Endothelial cell of umbilical vein (primary cell): Measurements from ENCODE around the gene ALK. TPM values are rescaled to one million over a fixed set of nuclear protein-coding genes. Genes with fewer than 3 reads are reported as not detected.

ENCODE experiments used
- BruUV-seq: library from RNA; stranded (reverse); fragments of 400-500 nt; replicated peaks from 2 replicates; lab custom pipeline; 2021; lab: Mats Ljungman, UMichigan
- CTCF ChIA-PET: fragments of 300-600, 350-600 bp; sonication (Branson Sonifier 250); formaldehyde crosslinking; loops from one replicate; lab custom pipeline; 2021; ENCODE audit warnings: antibody characterized with exemption, inconsistent platforms; lab: Charles Lee
- POLR2A ChIA-PET: fragments of 300-600, 350-600 bp; sonication (Branson Sonifier 250); formaldehyde crosslinking; loops from one replicate; lab custom pipeline; 2021; ENCODE audit warnings: antibody characterized with exemption, inconsistent platforms; lab: Charles Lee
- DNase-seq: peaks from one replicate; pipeline ENCODE4 v3.0.0-alpha.2; 2011; ENCODE audit warnings: low read depth, low spot score
- FAIRE-seq: peaks from 2 replicates; lab custom pipeline; 2011; peaks lifted over from hg19 to GRCh38; lab: Jason Lieb, UNC
- H2AFZ ChIP-seq: 2 replicates; pipeline ENCODE4 v1.6.0; 2012; ENCODE audit warnings: low read depth, low read length, control low read depth, inconsistent platforms
- H3K27ac ChIP-seq: 2 replicates; pipeline ENCODE4 v1.5.1; 2011; ENCODE audit warnings: low read depth, mild to moderate bottlenecking, control low read depth, low read length, moderate library complexity; ENCODE audit not compliant: insufficient read depth
- H3K27me3 ChIP-seq, 2 experiments: 2 replicates each; pipeline versions ENCODE4 v1.6.0 to v1.6.1; 2011; ENCODE audit warnings: low read length in 2 of 2, mixed read lengths in 1 of 2; ENCODE audit not compliant: control insufficient read depth in 2 of 2, insufficient read depth in 2 of 2
- H3K36me3 ChIP-seq, 2 experiments: 2 replicates in 1 of 2; 3 replicates in 1 of 2; pipeline ENCODE4 v1.5.1; 2011; ENCODE audit warnings: low read length in 2 of 2, mild to moderate bottlenecking in 1 of 2, moderate library complexity in 1 of 2; ENCODE audit not compliant: control insufficient read depth in 2 of 2, insufficient read depth in 2 of 2; ENCODE audit errors: extremely low read depth in 1 of 2
- H3K4me1 ChIP-seq: 3 replicates; pipeline ENCODE4 v1.5.1; 2011; ENCODE audit warnings: mild to moderate bottlenecking, low read length; ENCODE audit not compliant: control insufficient read depth, insufficient read depth; ENCODE audit errors: extremely low read depth
- H3K4me2 ChIP-seq: 2 replicates; pipeline ENCODE4 v1.6.1; 2011; ENCODE audit warnings: low read length, control low read depth, mixed read lengths; ENCODE audit not compliant: insufficient read depth
- H3K4me3 ChIP-seq, 3 experiments: fragments of 200-600 bp in 1 of 3; sonication (generic), shearing (Covaris generic) in 1 of 3; replicated peaks in 1 of 3; 2 replicates each; pipeline ENCODE4 v1.5.1; 2011 to 2016; ENCODE audit warnings: control low read depth in 3 of 3, low read length in 3 of 3, mild to moderate bottlenecking in 2 of 3, inconsistent platforms in 1 of 3, low read depth in 1 of 3, moderate library complexity in 1 of 3; ENCODE audit not compliant: insufficient read depth in 1 of 3
- H3K79me2 ChIP-seq: 2 replicates; pipeline ENCODE4 v1.6.0; 2012; ENCODE audit warnings: low read length, inconsistent platforms; ENCODE audit not compliant: control insufficient read depth, insufficient read depth
- H3K9ac ChIP-seq: replicated peaks from 2 replicates; pipeline ENCODE3; 2011; ENCODE audit warnings: low read length, control low read depth; ENCODE audit not compliant: insufficient read depth; ENCODE audit errors: extremely low read depth
- H3K9me1 ChIP-seq: replicated peaks from 3 replicates; pipeline ENCODE4 v1.6.0; 2011; ENCODE audit warnings: mild to moderate bottlenecking, low read length; ENCODE audit not compliant: control insufficient read depth, insufficient read depth; ENCODE audit errors: extremely low read depth
- H3K9me3 ChIP-seq: replicated peaks from 2 replicates; pipeline ENCODE4 v1.5.1; 2012; ENCODE audit warnings: low read length, inconsistent platforms; ENCODE audit not compliant: control insufficient read depth, insufficient read depth
- H4K20me1 ChIP-seq: replicated peaks from 2 replicates; pipeline ENCODE3; 2011; ENCODE audit warnings: mild to moderate bottlenecking, low read length; ENCODE audit not compliant: control insufficient read depth, insufficient read depth; ENCODE audit errors: extremely low read depth
- EZH2 ChIP-seq: IDR thresholded peaks from 2 replicates; pipeline ENCODE4 v1.6.1; 2012; ENCODE audit warnings: borderline replicate concordance, low read depth, mild to moderate bottlenecking, moderate library complexity, low read length, inconsistent platforms; ENCODE audit not compliant: severe bottlenecking
- FOS ChIP-seq: IDR thresholded peaks from 2 replicates; pipeline ENCODE4 v1.6.1; 2011; ENCODE audit warnings: mild to moderate bottlenecking, low read length, moderate library complexity, borderline replicate concordance; ENCODE audit not compliant: insufficient read depth
- GATA2 ChIP-seq: IDR thresholded peaks from 2 replicates; pipeline ENCODE4 v1.7.0; 2011; ENCODE audit warnings: low read depth, mild to moderate bottlenecking, moderate library complexity, mixed read lengths, low read length; ENCODE audit not compliant: insufficient read length, insufficient read depth
- JUN ChIP-seq: IDR thresholded peaks from 2 replicates; pipeline ENCODE4 v1.6.1; 2011; ENCODE audit warnings: borderline replicate concordance, low read depth; ENCODE audit not compliant: insufficient read length, insufficient read depth
- MYC ChIP-seq: IDR thresholded peaks from one replicate; pipeline ENCODE4 v1.6.1; 2011; ENCODE audit warnings: mild to moderate bottlenecking, low read depth, low read length
- POLR2A ChIP-seq: IDR thresholded peaks from 2 replicates; pipeline ENCODE4 v1.6.1; 2012; ENCODE audit warnings: low read depth, mild to moderate bottlenecking, control low read depth, low read length
- POLR2AphosphoS5 ChIP-seq: IDR thresholded peaks from 2 replicates; pipeline ENCODE4 v1.6.1; 2012; ENCODE audit warnings: low read depth, mild to moderate bottlenecking, control low read depth, low read length, moderate library complexity; ENCODE audit not compliant: insufficient read depth
- dilution Hi-C: fragments of 300-500 bp; cut with MboI; formaldehyde crosslinking; loops from one replicate; pipeline ENCODE4 v1.15.0; 2019; ENCODE audit warnings: low sequenced_read_pairs; ENCODE audit not compliant: extremely low pct_ligation_motif_present
- intact Hi-C: fragments of 100-400 bp; cut with micrococcal nuclease; formaldehyde crosslinking; loops from one replicate; pipeline ENCODE4 v1.10.0; 2022
- polyA plus RNA-seq, 4 experiments: library from polyadenylated mRNA; depleted of rRNA in 3 of 4; stranded (reverse) in 3 of 4; unstranded in 1 of 4; fragments of >200 nt; gene quantifications; 2 replicates each; pipeline versions ENCODE4 v1.2.1 to v1.2.3, GENCODE V29; 2011 to 2012; ENCODE audit warnings: missing spikeins in 1 of 4
- total RNA-seq: library from RNA; stranded (reverse); gene quantifications from 2 replicates; pipeline ENCODE4 v1.2.3, GENCODE V29; 2021
- TF ChIP-seq, protein P1 (sequence below), 2 donors: IDR thresholded peaks; 1 replicate in 1 of 2; 2 replicates in 1 of 2; pipeline ENCODE4 v1.5.1; 2011; ENCODE audit warnings: low read length in 2 of 2, mild to moderate bottlenecking in 2 of 2, moderate library complexity in 2 of 2, control low read depth in 1 of 2, inconsistent platforms in 1 of 2, low read depth in 1 of 2; ENCODE audit not compliant: insufficient read depth in 1 of 2; ENCODE audit errors: extremely low read depth in 1 of 2
- TF ChIP-seq, protein P2 (sequence below): IDR thresholded peaks from 2 replicates; pipeline ENCODE4 v1.6.1; 2011; ENCODE audit not compliant: insufficient read depth, insufficient read length

ALK gene
- total and polyA plus RNA-seq, 2 donors (not counting 3 experiments of a cell fraction or from before 2014, with no cell fraction given), result not detected

DNA sequence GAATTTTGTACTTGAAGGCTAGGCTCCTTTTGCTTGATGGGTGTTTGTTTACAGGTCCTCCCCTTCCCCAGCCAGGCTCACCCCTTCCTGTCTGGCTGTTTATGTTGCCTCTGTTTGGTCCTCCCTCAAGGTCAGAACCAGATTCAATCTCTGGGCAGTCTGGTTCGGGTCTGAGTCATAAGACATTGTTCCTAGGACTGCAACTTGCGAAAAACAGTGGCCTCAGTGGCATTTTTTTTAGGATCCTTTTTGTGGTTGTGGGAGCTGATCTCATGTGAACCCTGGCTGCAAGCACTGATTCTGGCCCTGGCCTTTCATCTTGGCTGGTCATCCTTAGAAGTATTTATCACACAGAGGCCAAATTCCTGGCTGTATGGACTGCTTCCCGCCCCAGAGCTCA is 435.8 kb downstream of the ALK start:
- H3K27ac ChIP-seq, result no peak overlapping the region
- no TSS peak for BruUV-seq
- ChIA-PET POLR2A (no interaction called here), CTCF (no interaction called here)
- no peak overlapping the region for H3K9ac ChIP-seq
- H3K36me3 ChIP-seq, result no peaks in the 10 kb centered on the region
- no peak overlapping the region for H3K4me2 ChIP-seq
- H3K4me3 ChIP-seq, result no peak overlapping the region
- intact Hi-C loops, result no loop called here
- peaks cover 2% of the 10 kb centered on the region for H3K9me3 ChIP-seq
- no peak for FAIRE-seq
- no peaks in the 10 kb centered on the region for H3K4me1 ChIP-seq
- H3K79me2 ChIP-seq, result no peaks in the 10 kb centered on the region
- no peak for TF ChIP-seq POLR2A
- TF ChIP-seq POLR2AphosphoS5, result no peak
- TF ChIP-seq MYC, result no peak
- no peak for TF ChIP-seq GATA2
- TF ChIP-seq EZH2, result no peak
- no peak for TF ChIP-seq FOS
- TF ChIP-seq, protein P1, sequence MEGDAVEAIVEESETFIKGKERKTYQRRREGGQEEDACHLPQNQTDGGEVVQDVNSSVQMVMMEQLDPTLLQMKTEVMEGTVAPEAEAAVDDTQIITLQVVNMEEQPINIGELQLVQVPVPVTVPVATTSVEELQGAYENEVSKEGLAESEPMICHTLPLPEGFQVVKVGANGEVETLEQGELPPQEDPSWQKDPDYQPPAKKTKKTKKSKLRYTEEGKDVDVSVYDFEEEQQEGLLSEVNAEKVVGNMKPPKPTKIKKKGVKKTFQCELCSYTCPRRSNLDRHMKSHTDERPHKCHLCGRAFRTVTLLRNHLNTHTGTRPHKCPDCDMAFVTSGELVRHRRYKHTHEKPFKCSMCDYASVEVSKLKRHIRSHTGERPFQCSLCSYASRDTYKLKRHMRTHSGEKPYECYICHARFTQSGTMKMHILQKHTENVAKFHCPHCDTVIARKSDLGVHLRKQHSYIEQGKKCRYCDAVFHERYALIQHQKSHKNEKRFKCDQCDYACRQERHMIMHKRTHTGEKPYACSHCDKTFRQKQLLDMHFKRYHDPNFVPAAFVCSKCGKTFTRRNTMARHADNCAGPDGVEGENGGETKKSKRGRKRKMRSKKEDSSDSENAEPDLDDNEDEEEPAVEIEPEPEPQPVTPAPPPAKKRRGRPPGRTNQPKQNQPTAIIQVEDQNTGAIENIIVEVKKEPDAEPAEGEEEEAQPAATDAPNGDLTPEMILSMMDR (IDR thresholded peaks at IDR 0.05; ENCODE audit: extremely low read depth in 1 of 2, insufficient read depth in 1 of 2, low read depth in 1 of 2, low read length in 2 of 2), result no peak
- TF ChIP-seq, protein P2, sequence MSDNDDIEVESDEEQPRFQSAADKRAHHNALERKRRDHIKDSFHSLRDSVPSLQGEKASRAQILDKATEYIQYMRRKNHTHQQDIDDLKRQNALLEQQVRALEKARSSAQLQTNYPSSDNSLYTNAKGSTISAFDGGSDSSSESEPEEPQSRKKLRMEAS, result no peak
- TF ChIP-seq JUN, result no peak
- H3K9me1 ChIP-seq, result no peaks in the 10 kb centered on the region
- no peak overlapping the region for H2AFZ ChIP-seq
- no peak for DNase-seq
- H3K27me3 ChIP-seq, result no peaks in the 10 kb centered on the region
- H4K20me1 ChIP-seq, result no peaks in the 10 kb centered on the region
- dilution Hi-C loops, result no loop called here
